Measurements from ENCODE around the gene PKP2. TPM values are rescaled to one million over a fixed set of nuclear protein-coding genes. Genes with fewer than 3 reads are reported as not detected.

The PKP2 gene
- 4.6 TPM for polyA plus RNA-seq (2013)

GRCh38 chr12:32896432-32897280 is at the start of gene PKP2:
TSS of gene PKP2 (minus strand) at chr12:32896777. CDS start at chr12:32896731, 46 bp downstream.
- Histone ChIP-seq H3K4me3 (ENCODE audit: control insufficient read depth in 1 of 7, extremely low read depth in 1 of 7, insufficient read depth in 4 of 7, low read depth in 2 of 7, low read length in 6 of 7) (peak within 1 kb of the TSS; percentile 54 to 91 (median 68)), H3K9me3 (ENCODE audit: control extremely low read depth in 1 of 5, control insufficient read depth in 4 of 5, insufficient read depth in 2 of 5, low read depth in 1 of 5, low read length in 4 of 5) (no peaks in the 10 kb centered on the region), H3K4me1 (ENCODE audit: control extremely low read depth in 1 of 4, control insufficient read depth in 4 of 4, insufficient read depth in 4 of 4, low read length in 3 of 4) (peaks cover 8 to 24% (median 13%) of the 10 kb centered on the region in 4 experiments), H3K36me3 (ENCODE audit: control insufficient read depth in 4 of 4, insufficient read depth in 4 of 4, low read length in 3 of 4) (no peaks in the 10 kb centered on the region), H3K27ac (ENCODE audit: insufficient read depth in 1 of 2, low read depth in 1 of 2, low read length in 2 of 2, poor library complexity in 1 of 2, severe bottlenecking in 2 of 2) (peak within 1 kb of the TSS in 1 of 2 experiments; percentile 15), H3K27me3 (replicated peaks in 2 of 5; ENCODE audit: control insufficient read depth in 4 of 5, insufficient read depth in 5 of 5, low read length in 4 of 5) (peaks cover 0 to 14% (median 0%) of the 10 kb centered on the region in 5 experiments)
- POLR2A ChIA-PET = no interaction called here
- WGBS (ENCODE audit: insufficient coverage) = under 1% methylated on average over 75 of the region's 94 CpGs
- DNase-seq = peak; percentile 17 to 54 (median 42)
- CTCF ChIA-PET = no interaction called here

GRCh38 chr12:32944195-32944594 is 47.6 kb upstream of the PKP2 start:
- Histone ChIP-seq H3K4me1 (ENCODE audit: control extremely low read depth in 1 of 4, control insufficient read depth in 4 of 4, insufficient read depth in 4 of 4, low read length in 3 of 4) (no peaks in the 10 kb centered on the region), H3K27ac (ENCODE audit: insufficient read depth in 1 of 2, low read depth in 1 of 2, low read length in 2 of 2, poor library complexity in 1 of 2, severe bottlenecking in 2 of 2) (no peak overlapping the region), H3K36me3 (ENCODE audit: control insufficient read depth in 4 of 4, insufficient read depth in 4 of 4, low read length in 3 of 4) (no peaks in the 10 kb centered on the region), H3K4me3 (ENCODE audit: control insufficient read depth in 1 of 7, extremely low read depth in 1 of 7, insufficient read depth in 4 of 7, low read depth in 2 of 7, low read length in 6 of 7) (no peak overlapping the region), H3K9me3 (ENCODE audit: control extremely low read depth in 1 of 5, control insufficient read depth in 4 of 5, insufficient read depth in 2 of 5, low read depth in 1 of 5, low read length in 4 of 5) (no peaks in the 10 kb centered on the region), H3K27me3 (replicated peaks in 2 of 5; ENCODE audit: control insufficient read depth in 4 of 5, insufficient read depth in 5 of 5, low read length in 4 of 5) (peaks cover 0 to 2% (median 0%) of the 10 kb centered on the region in 5 experiments)
- ChIA-PET POLR2A (no interaction called here), CTCF (no interaction called here)
- WGBS (ENCODE audit: insufficient coverage) = 83% methylated on average over 3 of the region's 6 CpGs
- DNase-seq = no peak

- H3K4me3 ChIP-seq (ENCODE audit: control insufficient read depth in 1 of 7, extremely low read depth in 1 of 7, insufficient read depth in 4 of 7, low read depth in 2 of 7, low read length in 6 of 7) = no peak overlapping the region
- POLR2A ChIA-PET = no interaction called here
- H3K27me3 ChIP-seq (replicated peaks in 2 of 5; ENCODE audit: control insufficient read depth in 4 of 5, insufficient read depth in 5 of 5, low read length in 4 of 5) = peaks cover 0 to 3% (median 0%) of the 10 kb centered on the region in 5 experiments
- CTCF ChIA-PET = no interaction called here
- H3K9me3 ChIP-seq (ENCODE audit: control extremely low read depth in 1 of 5, control insufficient read depth in 4 of 5, insufficient read depth in 2 of 5, low read depth in 1 of 5, low read length in 4 of 5) = peaks cover 0 to 1% (median 0%) of the 10 kb centered on the region in 5 experiments
- no peaks in the 10 kb centered on the region for H3K36me3 ChIP-seq (ENCODE audit: control insufficient read depth in 4 of 4, insufficient read depth in 4 of 4, low read length in 3 of 4)
- H3K4me1 ChIP-seq (ENCODE audit: control extremely low read depth in 1 of 4, control insufficient read depth in 4 of 4, insufficient read depth in 4 of 4, low read length in 3 of 4) = no peaks in the 10 kb centered on the region
- 67% methylated on average over 3 of the region's 3 CpGs for WGBS (ENCODE audit: insufficient coverage)
- H3K27ac ChIP-seq (ENCODE audit: insufficient read depth in 1 of 2, low read depth in 1 of 2, low read length in 2 of 2, poor library complexity in 1 of 2, severe bottlenecking in 2 of 2) = no peak overlapping the region
- no peak for DNase-seq
These were observed 43.2 kb upstream of the PKP2 start for GRCh38 chr12:32939801-32940200.

- no peak for DNase-seq
- Histone ChIP-seq H3K36me3 (ENCODE audit: control insufficient read depth in 4 of 4, insufficient read depth in 4 of 4, low read length in 3 of 4) (no peaks in the 10 kb centered on the region), H3K27ac (ENCODE audit: insufficient read depth in 1 of 2, low read depth in 1 of 2, low read length in 2 of 2, poor library complexity in 1 of 2, severe bottlenecking in 2 of 2) (no peak overlapping the region), H3K9me3 (ENCODE audit: control extremely low read depth in 1 of 5, control insufficient read depth in 4 of 5, insufficient read depth in 2 of 5, low read depth in 1 of 5, low read length in 4 of 5) (no peaks in the 10 kb centered on the region), H3K4me1 (ENCODE audit: control extremely low read depth in 1 of 4, control insufficient read depth in 4 of 4, insufficient read depth in 4 of 4, low read length in 3 of 4) (no peaks in the 10 kb centered on the region), H3K4me3 (ENCODE audit: control insufficient read depth in 1 of 7, extremely low read depth in 1 of 7, insufficient read depth in 4 of 7, low read depth in 2 of 7, low read length in 6 of 7) (no peak overlapping the region), H3K27me3 (replicated peaks in 2 of 5; ENCODE audit: control insufficient read depth in 4 of 5, insufficient read depth in 5 of 5, low read length in 4 of 5) (peaks cover 0 to 3% (median 0%) of the 10 kb centered on the region in 5 experiments)
- POLR2A ChIA-PET = no interaction called here
- WGBS (ENCODE audit: insufficient coverage) = 100% methylated on average over 4 of the region's 4 CpGs
- CTCF ChIA-PET = no interaction called here
These were observed 30.4 kb upstream of the PKP2 start for GRCh38 chr12:32926963-32927362.

- 100% methylated on average over 1 of the region's 1 CpG for WGBS (ENCODE audit: insufficient coverage)
- DNase-seq = no peak
- CTCF ChIA-PET = interaction anchor here (0.9 kb wide), 1 partner anchor 170 kb away, joined by 4 read pairs; the partner anchor contains the start of gene YARS2
- Histone ChIP-seq H3K4me3 (ENCODE audit: control insufficient read depth in 1 of 7, extremely low read depth in 1 of 7, insufficient read depth in 4 of 7, low read depth in 2 of 7, low read length in 6 of 7) (no peak overlapping the region), H3K9me3 (ENCODE audit: control extremely low read depth in 1 of 5, control insufficient read depth in 4 of 5, insufficient read depth in 2 of 5, low read depth in 1 of 5, low read length in 4 of 5) (no peaks in the 10 kb centered on the region), H3K27me3 (replicated peaks in 2 of 5; ENCODE audit: control insufficient read depth in 4 of 5, insufficient read depth in 5 of 5, low read length in 4 of 5) (peaks cover 0 to 3% (median 0%) of the 10 kb centered on the region in 5 experiments), H3K4me1 (ENCODE audit: control extremely low read depth in 1 of 4, control insufficient read depth in 4 of 4, insufficient read depth in 4 of 4, low read length in 3 of 4) (no peaks in the 10 kb centered on the region), H3K27ac (ENCODE audit: insufficient read depth in 1 of 2, low read depth in 1 of 2, low read length in 2 of 2, poor library complexity in 1 of 2, severe bottlenecking in 2 of 2) (no peak overlapping the region), H3K36me3 (ENCODE audit: control insufficient read depth in 4 of 4, insufficient read depth in 4 of 4, low read length in 3 of 4) (no peaks in the 10 kb centered on the region)
- POLR2A ChIA-PET = no interaction called here
These were observed 29.8 kb upstream of the PKP2 start for GRCh38 chr12:32926356-32926755.

- peaks cover 0 to 3% (median 0%) of the 10 kb centered on the region in 5 experiments for H3K27me3 ChIP-seq (replicated peaks in 2 of 5; ENCODE audit: control insufficient read depth in 4 of 5, insufficient read depth in 5 of 5, low read length in 4 of 5)
- WGBS (ENCODE audit: insufficient coverage) = 94% methylated on average over 7 of the region's 8 CpGs
- no peaks in the 10 kb centered on the region for H3K9me3 ChIP-seq (ENCODE audit: control extremely low read depth in 1 of 5, control insufficient read depth in 4 of 5, insufficient read depth in 2 of 5, low read depth in 1 of 5, low read length in 4 of 5)
- no peak overlapping the region for H3K27ac ChIP-seq (ENCODE audit: insufficient read depth in 1 of 2, low read depth in 1 of 2, low read length in 2 of 2, poor library complexity in 1 of 2, severe bottlenecking in 2 of 2)
- H3K36me3 ChIP-seq (ENCODE audit: control insufficient read depth in 4 of 4, insufficient read depth in 4 of 4, low read length in 3 of 4) = no peaks in the 10 kb centered on the region
- ChIA-PET CTCF (no interaction called here), POLR2A (no interaction called here)
- H3K4me1 ChIP-seq (ENCODE audit: control extremely low read depth in 1 of 4, control insufficient read depth in 4 of 4, insufficient read depth in 4 of 4, low read length in 3 of 4) = no peaks in the 10 kb centered on the region
- DNase-seq = no peak
- H3K4me3 ChIP-seq (ENCODE audit: control insufficient read depth in 1 of 7, extremely low read depth in 1 of 7, insufficient read depth in 4 of 7, low read depth in 2 of 7, low read length in 6 of 7) = no peak overlapping the region
These were observed 26.1 kb upstream of the PKP2 start for GRCh38 chr12:32922546-32923297.

- Histone ChIP-seq H3K9me3 (ENCODE audit: control extremely low read depth in 1 of 5, control insufficient read depth in 4 of 5, insufficient read depth in 2 of 5, low read depth in 1 of 5, low read length in 4 of 5) (no peaks in the 10 kb centered on the region), H3K4me3 (ENCODE audit: control insufficient read depth in 1 of 7, extremely low read depth in 1 of 7, insufficient read depth in 4 of 7, low read depth in 2 of 7, low read length in 6 of 7) (no peak overlapping the region), H3K36me3 (ENCODE audit: control insufficient read depth in 4 of 4, insufficient read depth in 4 of 4, low read length in 3 of 4) (no peaks in the 10 kb centered on the region), H3K27me3 (replicated peaks in 2 of 5; ENCODE audit: control insufficient read depth in 4 of 5, insufficient read depth in 5 of 5, low read length in 4 of 5) (peaks cover 0 to 2% (median 0%) of the 10 kb centered on the region in 5 experiments), H3K4me1 (ENCODE audit: control extremely low read depth in 1 of 4, control insufficient read depth in 4 of 4, insufficient read depth in 4 of 4, low read length in 3 of 4) (no peaks in the 10 kb centered on the region), H3K27ac (ENCODE audit: insufficient read depth in 1 of 2, low read depth in 1 of 2, low read length in 2 of 2, poor library complexity in 1 of 2, severe bottlenecking in 2 of 2) (no peak overlapping the region)
- ChIA-PET POLR2A (no interaction called here), CTCF (interaction anchor here (0.9 to 7.2 kb wide), 2 partner anchors 152 to 165 kb away, joined by 3 to 52 read pairs; partner anchors contain the start of gene YARS2)
- no peak for DNase-seq
- 71% methylated on average over 2 of the region's 2 CpGs for WGBS (ENCODE audit: insufficient coverage)
These were observed 24.8 kb upstream of the PKP2 start for GRCh38 chr12:32921397-32921796.
